Activated gamma-delta T cell treated with anti-CD3 and anti-CD28 coated beads, Interleukin-2, amount 50 U/mL, for 16 hours (primary cell): ENCODE data around the gene BAG5.
"Not testable (repeated sequence)": the region's sequence is repeated elsewhere in the genome, so short reads cannot be mapped to it uniquely, and the experiment has no call there.

ENCODE experiments used
- DNase-seq: peaks from one replicate; pipeline ENCODE4 v3.0.0-alpha.2; 2020; ENCODE audit warnings: low read depth

The BAG5 gene

GRCh38 chr14:103522649-103523574 lies 39.5 kb downstream of the BAG5 start, which contains the start of gene CKB:
Gene CKB, minus strand, starts transcription at chr14:103522830. Its CDS starts 337 bp downstream, at chr14:103522493.
- DNase-seq = no peak

DNA sequence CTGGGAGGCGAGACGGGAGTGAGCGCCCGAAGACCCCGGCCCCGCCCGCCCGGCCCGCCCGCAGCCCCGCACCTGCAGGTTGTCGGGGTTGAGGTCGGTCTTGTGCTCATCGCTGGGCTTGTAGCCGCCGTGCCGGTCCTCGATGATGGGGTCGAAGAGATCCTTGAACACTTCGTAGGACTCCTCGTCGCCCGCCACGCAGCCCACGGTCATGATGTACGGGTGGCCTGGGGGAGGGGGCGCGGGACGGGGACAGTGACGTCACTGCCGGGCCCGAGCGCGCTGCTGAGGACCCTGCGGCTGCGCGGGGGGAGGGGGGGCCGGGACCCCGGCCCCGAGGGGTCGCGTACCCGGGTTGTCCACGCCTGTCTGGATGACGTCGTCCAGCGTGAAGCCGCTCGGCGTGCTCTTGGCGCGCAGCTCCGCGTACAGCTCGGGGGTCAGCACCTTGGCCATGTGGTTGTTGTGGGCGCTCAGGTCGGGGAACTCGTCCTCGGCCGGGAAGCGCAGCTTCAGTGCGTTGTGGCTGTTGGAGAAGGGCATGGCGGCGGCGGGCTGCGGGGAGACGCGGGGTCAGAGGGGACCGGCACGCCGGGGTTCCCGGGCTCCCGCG lies 40.4 kb downstream of the BAG5 start:
- DNase-seq = no peak

- no peak for DNase-seq
Measured at GRCh38 chr14:103521438-103521950, 41.0 kb downstream of the BAG5 start.

DNA sequence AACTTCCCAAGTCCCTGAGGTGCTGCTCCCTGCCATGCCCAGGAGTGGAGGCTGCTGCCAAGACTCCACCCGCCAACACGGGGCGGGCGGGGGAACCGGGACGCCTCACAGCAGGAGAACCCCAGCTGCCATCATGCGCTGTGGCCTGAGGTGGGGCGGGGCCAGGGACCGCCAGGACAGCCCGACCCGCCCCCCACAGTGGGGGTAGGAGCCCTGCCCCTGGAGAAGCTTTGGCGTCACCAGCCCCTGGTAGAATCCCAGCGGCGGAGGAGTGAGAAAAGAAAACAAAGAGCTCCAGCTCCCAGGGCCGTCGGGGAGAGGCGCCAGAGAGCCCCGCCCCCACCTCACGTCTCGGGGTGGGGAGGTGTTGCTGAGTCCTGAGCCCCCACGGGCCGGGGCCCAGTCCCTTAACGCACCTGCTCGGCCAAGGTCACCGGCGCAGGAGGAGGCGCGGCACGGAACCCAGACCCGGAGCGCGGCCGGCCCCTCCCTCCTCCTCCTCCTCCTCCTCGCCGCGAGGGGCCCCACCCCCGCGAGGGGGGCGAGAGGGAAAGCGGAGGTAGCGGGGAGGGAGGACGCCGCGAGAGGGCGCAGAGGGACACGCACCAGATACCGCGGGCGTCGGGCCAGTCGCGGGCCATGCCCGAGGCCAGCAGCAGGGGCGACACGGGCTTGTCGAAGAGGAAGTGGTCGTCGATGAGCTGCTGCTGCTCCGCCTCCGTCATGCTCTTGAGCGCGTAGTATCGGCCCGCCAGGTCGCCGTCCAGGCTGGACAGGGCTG lies 41.6 kb downstream of the BAG5 start:
- peak; percentile 42 for DNase-seq

DNA sequence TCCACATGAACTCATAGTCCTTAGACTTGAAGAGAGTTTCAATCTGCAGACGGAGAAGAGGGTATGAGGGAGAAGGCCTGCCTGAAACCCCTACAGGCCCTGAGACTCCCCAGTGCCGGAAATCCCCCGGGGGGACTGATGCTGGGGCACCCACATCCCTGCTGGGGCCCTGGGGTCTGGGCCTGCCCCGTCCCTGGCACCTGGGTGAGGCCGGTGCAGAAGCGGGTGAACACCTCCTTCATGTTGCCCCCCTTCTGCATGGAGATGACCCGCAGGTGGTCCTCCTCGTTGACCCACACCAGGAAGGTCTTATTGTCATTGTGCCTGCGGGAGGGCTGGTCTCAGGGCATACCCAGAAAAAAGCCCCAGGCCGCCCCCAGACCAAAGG lies 42.2 kb downstream of the BAG5 start:
- DNase-seq = no peak

GRCh38 chr14:103519837-103520212 lies 42.6 kb downstream of the BAG5 start:
- DNase-seq = no peak

DNA sequence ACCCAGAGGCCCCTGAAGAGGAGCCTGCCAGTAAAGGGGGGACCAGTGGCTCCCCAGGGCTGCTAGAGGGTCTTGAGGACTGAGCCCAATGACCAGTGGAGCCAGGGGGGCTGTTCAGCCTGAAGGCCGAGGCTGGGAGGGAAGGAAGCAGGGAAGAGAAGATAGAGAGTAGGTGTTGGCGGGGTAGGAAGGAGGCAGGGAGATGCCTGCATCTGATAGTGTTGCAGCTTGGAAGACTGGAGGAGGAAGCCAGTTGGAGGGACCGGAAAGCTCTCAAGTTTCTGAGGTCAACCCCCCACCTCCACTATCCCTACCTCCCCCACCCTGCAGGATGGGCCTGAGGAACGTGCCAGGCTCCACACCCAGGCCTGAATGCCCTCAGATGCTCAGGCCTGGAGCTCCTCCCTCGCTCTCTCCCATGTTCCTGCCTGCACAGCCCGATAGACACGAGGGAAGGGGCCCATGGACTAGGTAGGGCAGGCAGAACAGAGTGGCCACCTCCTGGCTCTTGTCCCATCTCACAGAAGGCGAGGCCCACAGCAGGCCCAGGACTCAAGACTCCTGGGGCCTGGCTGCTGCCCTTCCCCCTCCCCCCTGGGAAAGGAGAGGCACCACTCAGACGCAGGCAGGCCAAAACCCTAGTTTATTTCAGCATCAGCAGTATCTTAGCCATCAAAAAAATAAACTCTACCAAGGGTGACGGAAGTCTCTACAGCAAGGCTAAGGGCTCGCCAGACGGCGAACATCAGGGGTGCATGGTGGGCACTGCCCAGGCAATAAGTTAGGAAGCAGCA lies 43.2 kb downstream of the BAG5 start:
- no peak for DNase-seq

DNA sequence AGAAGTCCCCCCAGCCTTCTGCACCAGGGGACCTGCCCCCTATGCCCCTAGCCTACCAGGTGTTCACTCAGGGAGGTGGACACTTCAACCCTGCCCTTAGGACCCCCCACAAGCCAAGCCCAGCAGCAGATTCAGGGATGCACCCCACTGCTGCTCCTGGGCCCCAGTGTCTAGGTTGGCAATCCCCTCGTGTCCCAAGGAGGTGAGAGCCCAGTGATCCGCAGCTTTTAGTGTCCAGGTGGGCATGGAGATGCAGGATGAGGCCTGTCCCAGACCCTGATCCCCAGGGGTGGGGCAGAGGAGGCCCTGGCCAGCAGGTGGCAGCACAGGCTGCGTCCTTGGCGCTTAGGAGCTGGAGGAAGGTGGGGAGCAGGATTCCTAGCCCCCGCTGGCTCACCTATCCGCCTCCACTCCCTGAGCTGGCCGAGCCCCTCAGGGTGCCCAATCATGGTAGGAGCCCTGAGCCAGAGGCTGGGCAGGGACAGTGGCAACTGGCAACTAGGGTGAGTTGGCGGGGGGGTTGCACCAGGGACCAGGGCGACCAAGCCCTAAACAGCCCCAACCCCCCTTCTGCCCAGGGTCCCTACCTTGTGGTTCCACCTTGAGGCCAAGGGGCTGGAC lies 43.9 kb downstream of the BAG5 start:
- peak; percentile 40 for DNase-seq

DNA sequence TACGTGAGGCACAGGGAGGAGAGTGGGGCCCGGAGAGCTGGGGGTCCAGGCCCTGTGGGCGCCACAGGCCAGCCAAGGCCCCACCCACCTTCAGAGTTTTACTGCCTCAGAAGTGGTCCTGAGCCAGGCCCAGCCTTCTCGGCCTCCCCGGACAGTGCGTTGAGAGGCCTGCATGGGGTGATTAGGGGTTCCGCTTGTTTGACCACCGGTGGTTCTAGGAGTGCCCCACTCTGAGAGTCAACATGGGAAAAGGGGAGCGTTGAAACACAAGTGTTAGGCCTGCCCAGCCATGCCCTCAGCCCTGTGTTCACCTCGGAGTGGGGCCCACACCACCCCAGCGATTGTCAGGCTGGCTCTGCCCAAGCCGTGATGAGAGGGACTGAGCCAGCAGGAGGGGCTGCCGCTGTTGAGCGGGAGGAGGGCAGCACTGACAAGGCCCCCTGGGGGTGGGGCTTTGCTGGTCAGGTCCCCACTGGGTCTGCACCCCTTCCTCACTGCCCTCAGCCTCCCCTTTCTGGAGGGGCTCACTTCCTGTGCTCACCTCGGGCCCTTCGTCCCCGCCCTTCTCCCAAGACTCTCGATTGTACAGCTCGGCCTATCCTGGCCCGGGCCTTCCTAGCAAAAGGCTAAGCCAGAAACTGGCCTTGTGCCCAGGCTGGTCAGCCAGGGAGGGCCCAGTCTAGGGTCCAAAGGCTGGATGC lies 44.6 kb downstream of the BAG5 start:
- no peak for DNase-seq

GRCh38 chr14:103517174-103517566 lies 45.3 kb downstream of the BAG5 start:
- DNase-seq = no peak

- no peak for DNase-seq
Measured at GRCh38 chr14:103516426-103517173, 45.9 kb downstream of the BAG5 start.

DNA sequence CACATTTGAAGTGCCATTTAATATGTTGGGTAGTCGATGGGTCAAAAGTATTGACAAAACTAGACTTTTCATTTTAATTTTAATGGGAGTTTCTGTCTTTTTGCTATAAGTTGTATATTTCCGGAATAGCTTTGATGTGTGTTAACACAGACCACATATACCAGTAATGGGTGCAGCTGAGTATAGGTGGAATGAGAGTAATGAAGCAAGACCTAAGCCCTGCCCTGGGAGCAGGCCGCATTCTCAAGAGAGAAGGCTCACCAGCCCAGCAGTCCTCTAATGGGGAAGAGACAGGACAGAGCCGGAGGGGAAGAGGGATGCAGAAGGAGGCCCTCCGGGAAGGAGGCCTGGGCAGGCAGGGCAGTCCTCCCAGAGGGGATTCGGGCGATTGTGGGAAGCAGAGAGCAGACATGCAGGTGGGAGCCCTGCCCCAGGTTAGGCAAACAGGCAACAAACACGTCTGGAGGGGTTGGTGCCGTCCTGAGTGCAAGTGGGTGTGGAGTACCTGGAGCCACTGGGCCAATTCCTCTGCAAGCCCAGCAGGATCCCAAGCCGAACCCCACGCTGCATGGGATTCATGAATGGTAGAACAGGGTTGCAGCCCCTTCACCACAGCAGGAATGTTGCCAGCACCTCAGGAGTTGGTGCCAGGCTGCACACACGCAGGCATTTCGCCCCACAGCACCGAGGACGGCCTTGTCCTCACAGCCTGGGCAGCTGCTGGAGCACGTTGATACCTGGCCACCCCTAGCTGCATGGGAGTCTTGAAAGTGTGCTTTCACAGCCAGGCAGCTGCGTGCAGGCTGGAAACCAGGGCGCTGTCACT lies 47.6 kb downstream of the BAG5 start:
- no peak for DNase-seq

GRCh38 chr14:103512701-103513611 lies 49.5 kb downstream of the BAG5 start:
- no peak for DNase-seq

DNA sequence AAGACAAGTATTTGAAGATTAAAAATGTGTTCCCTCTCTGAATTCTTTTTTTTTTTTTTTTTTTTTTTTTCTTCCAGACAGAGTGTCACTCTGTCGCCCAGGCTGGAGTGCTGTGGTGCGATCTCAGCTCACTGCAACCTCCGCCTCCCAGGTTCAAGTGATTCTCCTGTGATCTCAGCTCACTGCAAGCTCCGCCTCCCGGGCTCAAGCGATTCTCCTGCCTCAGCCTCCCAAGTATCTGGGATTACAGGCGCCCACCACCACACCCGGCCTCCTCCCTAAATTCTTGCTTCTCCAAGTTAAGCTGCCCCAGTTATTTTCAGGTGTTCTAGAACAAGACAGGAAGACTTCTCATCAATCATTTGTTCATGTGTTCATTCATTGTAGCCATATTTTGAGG lies 50.3 kb downstream of the BAG5 start:
- DNase-seq = not testable (repeated sequence)

DNA sequence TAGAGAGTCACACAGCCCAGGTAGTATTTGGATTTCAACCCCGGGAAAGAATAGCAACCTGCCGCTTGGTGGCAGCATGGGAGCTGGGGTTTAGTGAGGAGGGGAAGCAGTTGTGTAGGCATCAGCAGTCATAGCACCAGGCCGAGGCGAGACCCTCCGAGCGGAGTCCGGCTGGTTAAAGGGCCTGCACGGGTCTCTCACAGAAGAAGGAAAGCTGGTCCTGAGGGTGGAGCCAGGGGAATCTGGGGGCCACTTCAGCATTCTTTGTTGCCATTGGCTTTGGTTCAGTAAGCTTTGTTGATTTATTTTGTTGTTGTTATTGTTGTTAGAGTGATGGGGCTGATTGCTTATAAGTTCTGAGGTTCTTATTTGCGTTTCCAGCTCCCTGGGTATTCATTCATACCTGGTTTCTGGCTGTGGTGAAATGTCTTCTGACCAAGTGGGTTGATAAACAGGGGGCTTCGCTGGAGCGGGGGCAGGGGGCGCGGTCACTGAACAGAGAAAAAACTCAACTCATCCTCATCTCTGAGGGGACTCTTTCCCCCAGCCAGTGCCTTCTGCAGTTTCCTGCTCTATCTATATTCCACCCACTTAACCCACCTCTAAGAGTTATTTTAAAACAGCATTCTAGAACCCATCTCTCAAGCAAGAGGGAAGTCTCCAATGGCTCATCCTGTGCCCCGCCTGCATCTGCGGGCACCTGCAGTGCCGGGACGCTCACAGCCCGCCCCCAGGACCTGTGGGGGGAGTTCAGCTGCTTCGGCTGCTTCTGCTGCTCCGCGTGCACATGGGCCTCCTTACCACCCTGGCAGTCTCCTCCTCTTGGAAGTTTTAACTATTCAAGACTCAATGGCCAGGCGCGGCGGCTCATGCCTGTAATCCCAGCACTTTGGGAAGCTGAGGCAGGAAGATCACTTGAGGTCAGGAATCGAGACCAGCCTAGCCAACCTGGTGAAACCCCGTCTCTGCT lies 51.4 kb downstream of the BAG5 start:
- DNase-seq = no peak

DNA sequence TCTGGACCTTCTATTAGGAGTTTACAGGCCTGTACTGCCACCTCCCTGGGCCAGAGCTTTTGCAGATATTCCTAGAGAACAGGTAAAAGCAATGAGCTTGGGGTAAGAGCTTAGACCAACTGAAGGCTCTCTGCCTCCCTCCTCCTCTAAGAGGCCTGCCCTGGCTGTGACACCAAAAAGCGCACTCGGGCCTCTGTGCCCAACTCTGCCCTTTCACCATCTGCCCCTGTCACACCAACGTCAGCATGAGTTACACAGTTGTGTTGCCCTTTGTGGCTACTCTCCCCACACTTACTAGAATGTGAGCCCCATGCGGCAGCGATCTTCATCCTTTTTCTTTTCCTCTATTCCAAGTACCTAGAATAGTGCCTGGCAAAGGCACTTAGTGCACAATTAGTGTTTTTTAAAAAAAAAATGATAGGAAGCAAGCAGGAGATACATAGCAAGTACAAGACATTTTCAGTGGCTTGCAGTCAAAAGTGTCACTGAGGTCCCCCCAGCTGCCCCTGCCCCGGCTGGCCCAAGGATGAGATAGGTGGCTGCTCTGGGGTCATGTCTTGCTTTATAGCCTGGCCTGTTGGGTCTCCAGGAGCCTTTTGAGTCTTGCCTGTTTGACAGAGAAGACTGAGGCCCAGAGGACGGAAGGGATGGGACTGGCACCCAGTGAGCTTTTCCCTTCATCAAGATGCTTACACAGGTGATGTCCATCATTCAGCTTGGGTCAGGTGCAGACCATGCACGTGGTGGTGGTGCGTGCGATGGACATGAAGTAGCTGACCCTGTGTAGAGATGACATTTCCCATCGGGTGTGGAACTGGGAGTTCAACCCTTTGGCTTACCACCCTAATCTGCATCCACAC lies 52.4 kb downstream of the BAG5 start:
- DNase-seq = no peak
